PC-3 (cell line): Measurements from ENCODE around the gene FOSL1. TPM values are rescaled to one million over a fixed set of nuclear protein-coding genes. Genes with fewer than 3 reads are reported as not detected.
"Not testable (repeated sequence)": the region's sequence is repeated elsewhere in the genome, so short reads cannot be mapped to it uniquely, and the experiment has no call there.

ENCODE experiments used
- ATAC-seq: fragments of 200-7000 bp; cut with Tn5 transposase; 2 replicates; pipeline ENCODE4 v1.9.1; 2020; ENCODE audit warnings: mild to moderate bottlenecking, moderate library complexity
- BruUV-seq: library from RNA; stranded (reverse); fragments of 400-500 nt; replicated peaks from 2 replicates; lab custom pipeline; 2021; lab: Mats Ljungman, UMichigan
- CTCF ChIA-PET: fragments of 300-600 bp; sonication (Branson Sonifier 250); formaldehyde crosslinking; loops from one replicate; lab custom pipeline; 2022; ENCODE audit warnings: antibody characterized with exemption; lab: Charles Lee
- POLR2A ChIA-PET: fragments of 300-600 bp; sonication (Branson Sonifier 250); formaldehyde crosslinking; loops from one replicate; lab custom pipeline; 2022; ENCODE audit warnings: antibody characterized with exemption; ENCODE audit not compliant: unreplicated experiment; lab: Charles Lee
- DNase-seq: peaks from one replicate; pipeline ENCODE4 v3.0.0-alpha.2; 2015
- H2AFZ ChIP-seq: fragments of 300-600 bp; sonication (generic); 2 replicates; pipeline ENCODE4 v1.6.0; 2016; ENCODE audit warnings: antibody characterized with exemption, low read length
- H3F3A ChIP-seq: fragments of 300-600 bp; sonication (generic); one replicate; pipeline ENCODE4 v1.6.0; 2017; ENCODE audit warnings: antibody characterized with exemption, low read length, control low read depth, mild to moderate bottlenecking; ENCODE audit not compliant: unreplicated experiment
- H3K27ac ChIP-seq: fragments of 300-600 bp; sonication (generic); 2 replicates; pipeline ENCODE4 v1.5.1; 2016; ENCODE audit warnings: mild to moderate bottlenecking, low read length
- H3K27me3 ChIP-seq: fragments of 300-600 bp; sonication (generic); 2 replicates; pipeline ENCODE4 v1.6.1; 2016; ENCODE audit warnings: low read length, mixed read lengths
- H3K36me3 ChIP-seq: fragments of 300-600 bp; sonication (generic); 2 replicates; pipeline ENCODE4 v1.6.1; 2016; ENCODE audit warnings: low read depth, mixed run types, low read length, mixed read lengths
- H3K4me1 ChIP-seq: fragments of 300-600 bp; sonication (generic); 2 replicates; pipeline ENCODE4 v1.5.1; 2016; ENCODE audit warnings: low read length; ENCODE audit not compliant: insufficient read depth
- H3K4me2 ChIP-seq: fragments of 300-600 bp; sonication (generic); 2 replicates; pipeline ENCODE4 v1.6.0; 2016; ENCODE audit warnings: low read length
- H3K4me3 ChIP-seq: fragments of 300-600 bp; sonication (generic); 2 replicates; pipeline ENCODE4 v1.5.1; 2016; ENCODE audit warnings: mild to moderate bottlenecking, low read length, mixed read lengths
- H3K79me2 ChIP-seq: fragments of 300-600 bp; sonication (generic); 2 replicates; pipeline ENCODE4 v1.6.1; 2017; ENCODE audit warnings: low read length, mixed read lengths
- H3K9ac ChIP-seq: fragments of 300-600 bp; sonication (generic); 2 replicates; pipeline ENCODE4 v1.6.0; 2016; ENCODE audit warnings: mild to moderate bottlenecking, low read length
- H3K9me2 ChIP-seq: fragments of 300-600 bp; sonication (generic); replicated peaks from 2 replicates; pipeline ENCODE4 v1.6.1; 2016; ENCODE audit warnings: mixed run types, low read length, mixed read lengths
- H3K9me3 ChIP-seq: fragments of 300-600 bp; sonication (generic); 2 replicates; pipeline ENCODE4 v1.6.1; 2016; ENCODE audit warnings: low read length, mixed read lengths
- H4K20me1 ChIP-seq: fragments of 300-600 bp; sonication (generic); 2 replicates; pipeline ENCODE4 v1.6.1; 2016; ENCODE audit warnings: low read length, mixed read lengths
- CTCF ChIP-seq: fragments of 300-600 bp; sonication (generic); conservative IDR thresholded peaks from 2 replicates; pipeline ENCODE4 v1.5.1; 2017; ENCODE audit warnings: antibody characterized with exemption, low read depth, mild to moderate bottlenecking, low read length
- EZH2 ChIP-seq: fragments of 300-600 bp; sonication (generic); IDR thresholded peaks from one replicate; pipeline ENCODE4 v1.6.1; 2017; ENCODE audit warnings: antibody characterized with exemption, mild to moderate bottlenecking, low read length; ENCODE audit not compliant: unreplicated experiment
- EZH2phosphoT487 ChIP-seq: fragments of 300-600 bp; sonication (generic); IDR thresholded peaks from 2 replicates; pipeline ENCODE4 v1.6.1; 2018; ENCODE audit warnings: mild to moderate bottlenecking, antibody characterized with exemption, low read length, borderline replicate concordance
- intact Hi-C: fragments of 100-400 bp; cut with micrococcal nuclease; formaldehyde crosslinking; loops from 2 replicates; pipeline ENCODE4 v1.9.0; 2023
- total RNA-seq: library from RNA; depleted of rRNA; stranded (reverse); fragments of >200 nt; gene quantifications from 2 replicates; pipeline ENCODE4 v1.2.3, GENCODE V29; 2014

The FOSL1 gene
- total RNA-seq, 1 experiment from 2014 or later = 656 TPM

GRCh38 chr11:65892661-65893317 is 7.4 kb downstream of the FOSL1 start:
- Histone ChIP-seq H3F3A (peaks cover 58% of the 10 kb centered on the region), H3K9ac (no peak overlapping the region), H3K4me3 (peak overlapping the region; percentile 72), H3K9me2 (no peaks in the 10 kb centered on the region), H3K27ac (peak overlapping the region; percentile 58; the same call in 1 of the 2 replicates), H3K4me2 (peak overlapping the region; percentile 96), H3K27me3 (no peaks in the 10 kb centered on the region), H3K9me3 (no peaks in the 10 kb centered on the region), H4K20me1 (peaks cover 46% of the 10 kb centered on the region), H2AFZ (no peak overlapping the region), H3K4me1 (peaks cover 47% of the 10 kb centered on the region), H3K36me3 (peaks cover 44% of the 10 kb centered on the region), H3K79me2 (peaks cover 49% of the 10 kb centered on the region)
- BruUV-seq = no TSS peak
- ATAC-seq (no peak), DNase-seq (peak; percentile 47)
- ChIA-PET POLR2A (interaction anchor here (0.7 to 4.5 kb wide), 4 partner anchors 10 to 255 kb away, joined by 3 to 35 read pairs (median 19); partner anchors contain the start of gene SIPA1), CTCF (no interaction called here)
- no peak for TF ChIP-seq CTCF
- TF ChIP-seq EZH2 = no peak
- TF ChIP-seq EZH2phosphoT487 = no peak
- intact Hi-C loops = no loop called here

GRCh38 chr11:65892137-65892540 is 8.0 kb downstream of the FOSL1 start:
- H2AFZ ChIP-seq, BruUV-seq, DNase-seq, H3K9me2 ChIP-seq, H3K27me3 ChIP-seq, CTCF ChIA-PET, H3K9me3 ChIP-seq, intact Hi-C loops: not testable (repeated sequence)
- H3K27ac ChIP-seq = peak overlapping the region; percentile 58
- ATAC-seq = peak; percentile 0; the same call in 1 of the 2 replicates
- H3F3A ChIP-seq = peaks cover 52% of the 10 kb centered on the region
- H3K36me3 ChIP-seq = peaks cover 37% of the 10 kb centered on the region
- peaks cover 49% of the 10 kb centered on the region for H3K79me2 ChIP-seq
- POLR2A ChIA-PET = interaction anchor here (1.0 to 4.5 kb wide), 4 partner anchors 8 to 24 kb away, joined by 3 to 35 read pairs (median 22); partner anchors contain the start of gene FOSL1
- H3K4me2 ChIP-seq = peak overlapping the region; percentile 96
- H3K4me3 ChIP-seq = peak overlapping the region; percentile 72
- peaks cover 40% of the 10 kb centered on the region for H4K20me1 ChIP-seq
- peaks cover 52% of the 10 kb centered on the region for H3K4me1 ChIP-seq
- H3K9ac ChIP-seq = peak overlapping the region; percentile 48; the same call in 1 of the 2 replicates

GRCh38 chr11:65891219-65892136 is 8.7 kb downstream of the FOSL1 start:
- Histone ChIP-seq H3K9me2 (no peaks in the 10 kb centered on the region), H3K9me3 (no peaks in the 10 kb centered on the region), H3K27ac (peak overlapping the region; percentile 58), H3K4me3 (peak overlapping the region; percentile 72), H3F3A (peaks cover 45% of the 10 kb centered on the region), H2AFZ (no peak overlapping the region), H3K4me1 (peaks cover 52% of the 10 kb centered on the region), H4K20me1 (peaks cover 33% of the 10 kb centered on the region), H3K79me2 (peaks cover 49% of the 10 kb centered on the region), H3K4me2 (peak overlapping the region; percentile 96), H3K9ac (peak overlapping the region; percentile 48), H3K36me3 (peaks cover 34% of the 10 kb centered on the region), H3K27me3 (no peaks in the 10 kb centered on the region)
- TSS peak; percentile 39 for BruUV-seq
- TF ChIP-seq EZH2phosphoT487 = no peak
- peak; percentile 68 for TF ChIP-seq CTCF
- ATAC-seq = peak; percentile 13
- ChIA-PET CTCF (interaction anchor here (0.6 to 1.1 kb wide), 3 partner anchors 9 to 32 kb away, joined by 3 to 5 read pairs (median 3); partner anchors contain the start of gene FOSL1), POLR2A (interaction anchor here (0.6 to 4.5 kb wide), 14 partner anchors 9 to 527 kb away, joined by 3 to 35 read pairs (median 5); partner anchors contain the start of genes C11orf68, FOSL1, MUS81 and NEAT1)
- intact Hi-C loops = loop anchor here (2.0 kb wide), 1 partner anchor 19 kb away; no protein-coding TSS in a partner anchor
- DNase-seq = peak; percentile 95
